ENCODE data around the gene CRIP2.

Gene CRIP2

GRCh38 chr14:105440992-105441391 lies 33.6 kb upstream of the CRIP2 start:
- no peak overlapping the region for H3K4me3 ChIP-seq (ENCODE audit: low read depth, low read length)
- no peak overlapping the region for H3K4me2 ChIP-seq (ENCODE audit: low read length)
- no peaks in the 10 kb centered on the region for H3K4me1 ChIP-seq
- H3K27me3 ChIP-seq (ENCODE audit: control insufficient read depth, insufficient read depth, low read length) = no peaks in the 10 kb centered on the region
- peaks cover 42% of the 10 kb centered on the region for H3K79me2 ChIP-seq
- no peaks in the 10 kb centered on the region for H3K9me3 ChIP-seq (ENCODE audit: control insufficient read depth, low read length)
- no peak overlapping the region for H3K27ac ChIP-seq
- no peak overlapping the region for H3K9ac ChIP-seq
- no peak overlapping the region for H2AFZ ChIP-seq
- no peak for TF ChIP-seq CTCF (IDR thresholded peaks at IDR 0.05)
- no peaks in the 10 kb centered on the region for H3K36me3 ChIP-seq (ENCODE audit: control insufficient read depth, insufficient read depth, low read length)

GRCh38 chr14:105442125-105442524 lies 32.5 kb upstream of the CRIP2 start:
- H3K9ac ChIP-seq = no peak overlapping the region
- no peak overlapping the region for H3K4me3 ChIP-seq (ENCODE audit: low read depth, low read length)
- H3K9me3 ChIP-seq (ENCODE audit: control insufficient read depth, low read length) = no peaks in the 10 kb centered on the region
- no peak overlapping the region for H3K4me2 ChIP-seq (ENCODE audit: low read length)
- no peaks in the 10 kb centered on the region for H3K4me1 ChIP-seq
- no peaks in the 10 kb centered on the region for H3K27me3 ChIP-seq (ENCODE audit: control insufficient read depth, insufficient read depth, low read length)
- peaks cover 38% of the 10 kb centered on the region for H3K79me2 ChIP-seq
- no peak overlapping the region for H3K27ac ChIP-seq
- H2AFZ ChIP-seq = no peak overlapping the region
- no peak for TF ChIP-seq CTCF (IDR thresholded peaks at IDR 0.05)
- H3K36me3 ChIP-seq (ENCODE audit: control insufficient read depth, insufficient read depth, low read length) = no peaks in the 10 kb centered on the region

GRCh38 chr14:105442834-105443233 lies 31.8 kb upstream of the CRIP2 start:
- Histone ChIP-seq H3K36me3 (ENCODE audit: control insufficient read depth, insufficient read depth, low read length) (no peaks in the 10 kb centered on the region), H3K9ac (no peak overlapping the region), H3K4me3 (ENCODE audit: low read depth, low read length) (no peak overlapping the region), H3K9me3 (ENCODE audit: control insufficient read depth, low read length) (no peaks in the 10 kb centered on the region), H3K79me2 (peaks cover 37% of the 10 kb centered on the region), H3K27ac (no peak overlapping the region), H3K27me3 (ENCODE audit: control insufficient read depth, insufficient read depth, low read length) (no peaks in the 10 kb centered on the region), H2AFZ (no peak overlapping the region), H3K4me2 (ENCODE audit: low read length) (no peak overlapping the region), H3K4me1 (no peaks in the 10 kb centered on the region)
- TF ChIP-seq CTCF (IDR thresholded peaks at IDR 0.05) = no peak

- Histone ChIP-seq H3K36me3 (ENCODE audit: control insufficient read depth, insufficient read depth, low read length) (no peaks in the 10 kb centered on the region), H3K4me1 (no peaks in the 10 kb centered on the region), H3K4me2 (ENCODE audit: low read length) (no peak overlapping the region), H3K27ac (no peak overlapping the region), H3K79me2 (peaks cover 27% of the 10 kb centered on the region), H3K4me3 (ENCODE audit: low read depth, low read length) (no peak overlapping the region), H3K9me3 (ENCODE audit: control insufficient read depth, low read length) (no peaks in the 10 kb centered on the region), H2AFZ (no peak overlapping the region), H3K9ac (no peak overlapping the region), H3K27me3 (ENCODE audit: control insufficient read depth, insufficient read depth, low read length) (no peaks in the 10 kb centered on the region)
- no peak for TF ChIP-seq CTCF (IDR thresholded peaks at IDR 0.05)
Measured at GRCh38 chr14:105444859-105445258, 29.8 kb upstream of the CRIP2 start.

- H3K9ac ChIP-seq = no peak overlapping the region
- no peaks in the 10 kb centered on the region for H3K27me3 ChIP-seq (ENCODE audit: control insufficient read depth, insufficient read depth, low read length)
- H3K27ac ChIP-seq = no peak overlapping the region
- H3K4me3 ChIP-seq (ENCODE audit: low read depth, low read length) = no peak overlapping the region
- TF ChIP-seq CTCF (IDR thresholded peaks at IDR 0.05) = no peak
- no peaks in the 10 kb centered on the region for H3K4me1 ChIP-seq
- no peak overlapping the region for H2AFZ ChIP-seq
- peaks cover 22% of the 10 kb centered on the region for H3K79me2 ChIP-seq
- no peaks in the 10 kb centered on the region for H3K36me3 ChIP-seq (ENCODE audit: control insufficient read depth, insufficient read depth, low read length)
- no peaks in the 10 kb centered on the region for H3K9me3 ChIP-seq (ENCODE audit: control insufficient read depth, low read length)
- H3K4me2 ChIP-seq (ENCODE audit: low read length) = no peak overlapping the region
Measured at GRCh38 chr14:105445290-105445689, 29.3 kb upstream of the CRIP2 start.

Measured in parathyroid adenoma (tissue), 2 donors.